GM21515 (cell line): Measurements from ENCODE around the gene PABPC1L.
A peak's percentile ranks its signal among the peaks of the same experiment; 100 is the strongest.
"Not testable (repeated sequence)": the region's sequence is repeated elsewhere in the genome, so short reads cannot be mapped to it uniquely, and the experiment has no call there.

Experiments used
- ATAC-seq: cut with Tn5 transposase; IDR thresholded peaks from one replicate; pipeline ENCODE4 v1.9.1; 2021; ENCODE audit not compliant: unreplicated experiment

The PABPC1L gene

GRCh38 chr20:44909872-44910689 is at the start of gene PABPC1L:
Gene PABPC1L (plus strand): TSS chr20:44910060. CDS start chr20:44910144, 84 bp downstream.
- peak; percentile 70 for ATAC-seq

- no peak for ATAC-seq
These were observed 48.3 kb upstream of the PABPC1L start for GRCh38 chr20:44861531-44862006.

DNA sequence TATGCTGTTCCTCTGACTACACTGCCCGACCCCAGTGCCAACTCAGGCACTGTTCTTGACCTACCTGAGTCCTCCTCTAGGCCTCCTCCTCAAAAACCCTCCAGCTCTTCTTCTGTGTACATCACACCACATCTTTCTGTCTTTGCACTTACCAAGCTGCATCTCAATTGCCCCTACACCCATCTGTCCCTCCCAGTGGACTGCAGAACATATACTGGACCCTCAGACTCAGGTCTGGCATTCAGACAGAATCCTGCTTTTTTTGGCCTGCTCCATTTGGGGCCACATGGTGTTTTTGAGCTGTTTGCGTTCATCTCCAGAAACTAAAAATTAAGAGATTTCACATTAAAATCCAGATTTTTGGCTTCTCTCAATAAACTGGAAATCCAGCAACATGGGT is 47.6 kb upstream of the PABPC1L start:
- ATAC-seq: no peak

- not testable (repeated sequence) for ATAC-seq
These were observed 46.3 kb upstream of the PABPC1L start for GRCh38 chr20:44863365-44864084.

GRCh38 chr20:44864493-44864892 is 45.4 kb upstream of the PABPC1L start:
- not testable (repeated sequence) for ATAC-seq

DNA sequence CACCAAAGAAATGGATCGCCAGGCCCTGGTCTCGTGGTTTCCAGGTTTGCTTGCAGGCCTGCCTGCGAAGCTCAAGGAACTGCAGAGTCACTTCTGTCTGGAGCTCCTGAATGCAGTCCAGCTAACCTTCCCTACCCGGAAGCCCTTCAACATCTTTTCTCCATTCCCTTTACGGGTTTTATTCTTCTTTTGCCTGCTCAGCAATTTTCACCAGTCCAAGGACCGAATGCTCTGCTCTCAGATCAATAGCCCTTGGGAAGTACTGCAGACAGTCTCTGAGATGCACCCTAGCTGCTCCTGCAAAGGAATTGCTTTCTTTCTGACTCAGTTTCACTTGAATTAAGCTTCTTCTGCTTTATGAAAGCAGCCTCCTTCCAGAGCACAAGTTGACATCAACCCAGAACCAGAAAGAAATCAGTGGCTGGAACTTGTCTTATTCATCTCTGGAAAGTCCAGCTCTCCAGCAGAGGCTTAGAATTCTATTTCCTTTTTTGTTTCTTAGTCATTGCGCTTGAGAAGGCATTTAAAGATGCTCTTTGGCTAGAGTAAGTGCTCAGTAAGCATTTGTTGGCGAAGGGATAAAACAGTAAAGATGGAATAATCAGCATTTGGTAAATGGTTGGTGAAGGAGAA is 43.0 kb upstream of the PABPC1L start:
- ATAC-seq: no peak

- no peak for ATAC-seq
These were observed 40.4 kb upstream of the PABPC1L start for GRCh38 chr20:44869471-44869870.

- ATAC-seq: not testable (repeated sequence)
These were observed 27.5 kb upstream of the PABPC1L start for GRCh38 chr20:44882360-44882759.

GRCh38 chr20:44883214-44883902 is 26.5 kb upstream of the PABPC1L start:
- ATAC-seq: no peak

GRCh38 chr20:44884907-44885391 is 24.9 kb upstream of the PABPC1L start:
- no peak for ATAC-seq

- peak; percentile 86 for ATAC-seq
These were observed 24.2 kb upstream of the PABPC1L start, which contains the start of gene YWHAB for GRCh38 chr20:44885392-44886265. Gene YWHAB (plus strand): TSS chr20:44885705. CDS start chr20:44901534, 15,829 bp downstream.

DNA sequence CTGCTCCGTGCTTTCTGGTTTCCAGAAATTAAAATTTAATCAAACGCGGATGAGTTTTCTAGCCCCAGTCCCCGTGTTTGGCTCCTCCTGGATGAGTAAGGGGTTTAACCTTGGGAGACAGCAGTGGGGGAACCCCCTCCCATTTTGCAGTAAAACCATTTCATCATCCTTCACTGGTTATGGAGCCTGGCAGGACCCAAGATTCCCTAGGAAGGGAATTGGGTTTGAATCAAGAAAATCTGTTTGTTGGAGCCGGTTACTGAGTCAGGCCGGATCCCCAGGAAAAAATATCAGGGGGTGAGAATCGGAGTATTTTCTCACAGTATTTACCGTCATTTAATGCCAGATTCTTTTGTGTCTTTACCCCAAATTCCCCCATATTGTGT is 23.6 kb upstream of the PABPC1L start:
- no peak for ATAC-seq

DNA sequence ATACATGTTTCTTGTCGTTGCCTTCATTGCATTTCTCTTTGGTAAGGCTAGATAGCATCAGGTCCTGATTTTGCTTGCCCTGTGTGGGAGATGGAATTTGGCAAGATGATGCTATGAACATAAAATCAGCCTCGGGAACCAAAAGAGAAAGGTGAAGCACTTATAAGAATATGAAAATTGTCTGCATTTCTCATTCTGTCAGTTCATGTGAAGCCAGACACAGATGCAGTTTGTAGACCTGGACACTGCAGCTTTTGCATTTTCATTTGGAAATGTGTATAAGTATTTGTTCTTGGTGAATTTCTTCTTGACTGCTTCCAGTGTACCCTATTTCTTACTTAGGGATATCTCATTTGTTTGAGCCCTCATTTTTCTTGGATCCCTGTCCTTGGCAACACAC is 23.0 kb upstream of the PABPC1L start:
- no peak for ATAC-seq

GRCh38 chr20:44887466-44887865 is 22.4 kb upstream of the PABPC1L start:
- ATAC-seq: no peak

- no peak for ATAC-seq
These were observed 21.4 kb upstream of the PABPC1L start for GRCh38 chr20:44888226-44889103.

- ATAC-seq: no peak
These were observed 18.0 kb upstream of the PABPC1L start for GRCh38 chr20:44891826-44892225.

DNA sequence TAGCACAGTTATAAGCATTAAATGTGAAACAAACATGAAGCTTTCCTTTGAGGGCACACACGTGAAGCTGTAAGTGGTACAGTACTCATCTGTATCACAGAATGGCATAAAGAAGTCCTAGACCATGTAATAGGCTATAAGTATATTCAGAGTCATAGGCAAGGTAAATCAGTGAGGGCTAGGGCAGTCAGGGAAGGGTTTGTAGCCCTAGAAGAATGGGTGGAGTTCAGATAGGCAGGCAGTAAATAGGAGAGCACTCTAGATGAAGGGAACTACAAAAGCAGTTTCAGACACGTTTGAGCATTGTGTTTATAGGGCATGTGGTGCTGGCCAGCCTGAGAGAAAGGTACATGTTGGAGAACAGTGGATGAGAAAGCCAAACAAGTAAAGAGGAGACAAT is 14.9 kb upstream of the PABPC1L start:
- no peak for ATAC-seq

DNA sequence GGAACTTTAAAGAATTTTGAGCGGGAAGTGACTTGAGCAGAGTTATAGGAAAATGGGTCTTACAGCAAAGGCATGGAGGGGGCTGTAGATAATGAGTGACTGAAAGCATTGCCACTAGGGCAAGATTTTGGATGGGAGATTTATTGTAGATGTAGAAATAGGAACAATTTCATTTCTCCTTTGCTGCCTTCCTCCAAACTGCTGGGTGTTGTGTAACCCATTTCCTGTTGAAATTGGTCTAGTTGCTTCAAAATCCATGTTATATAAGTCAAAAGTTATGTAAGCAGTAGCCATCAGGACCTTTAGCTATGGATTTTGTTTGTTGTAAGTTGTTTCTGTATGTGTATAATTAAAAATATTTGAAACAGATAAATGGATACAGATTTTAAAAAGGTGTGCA is 13.3 kb upstream of the PABPC1L start:
- ATAC-seq: no peak

DNA sequence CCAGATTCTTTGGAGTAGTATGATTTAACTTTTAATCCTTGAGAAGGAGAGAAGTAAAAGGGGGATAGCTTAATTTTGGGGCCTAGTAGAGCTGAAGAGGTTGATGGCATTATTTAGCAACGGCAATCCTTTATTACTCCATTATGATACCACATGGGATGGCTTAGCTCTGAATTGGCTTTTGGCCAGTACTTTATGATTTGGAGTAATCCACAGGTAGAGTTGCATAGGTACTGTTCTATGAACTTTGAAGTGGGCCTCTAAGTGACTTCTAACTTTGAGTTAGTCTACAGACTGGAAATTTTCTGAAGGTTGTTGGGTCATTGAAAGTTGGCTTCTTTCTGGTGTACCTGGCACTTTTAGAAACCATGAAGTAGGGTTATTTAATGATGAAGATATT is 12.7 kb upstream of the PABPC1L start:
- no peak for ATAC-seq
